Cardiac muscle cell (in vitro differentiated cells and primary cell): ENCODE measurements around the gene PRRX2. TPM values are rescaled to one million over a fixed set of nuclear protein-coding genes. Genes with fewer than 3 reads are reported as not detected.

Source experiments
- DNase-seq, 2 donors: peaks; one replicate each; pipeline versions ENCODE4 v3.0.0 to v3.0.0-alpha.2; 2010 to 2017; ENCODE audit warnings: low read depth in 1 of 2, low spot score in 1 of 2
- H3K27ac ChIP-seq: fragments of 200-600 bp; sonication (generic); 2 replicates; pipeline ENCODE4 v1.5.1; 2016
- H3K27me3 ChIP-seq: fragments of 200-600 bp; sonication (generic); 2 replicates; pipeline ENCODE4 v1.6.0; 2016; ENCODE audit warnings: control low read depth
- H3K36me3 ChIP-seq: fragments of 200-600 bp; sonication (generic); 2 replicates; pipeline ENCODE4 v1.5.1; 2016; ENCODE audit warnings: control low read depth
- H3K4me1 ChIP-seq: fragments of 200-600 bp; sonication (generic); 2 replicates; pipeline ENCODE4 v1.8.1; 2017; ENCODE audit warnings: low read depth, mild to moderate bottlenecking, mixed run types
- H3K4me3 ChIP-seq: fragments of 200-600 bp; sonication (generic); 2 replicates; pipeline ENCODE4 v1.5.1; 2016; ENCODE audit warnings: mild to moderate bottlenecking
- H3K9me3 ChIP-seq: fragments of 200-600 bp; sonication (generic); 2 replicates; pipeline ENCODE4 v1.5.1; 2017; ENCODE audit warnings: low read depth, mild to moderate bottlenecking, control low read depth
- CTCF ChIP-seq: IDR thresholded peaks from 2 replicates; pipeline ENCODE4 v1.5.1; 2012; ENCODE audit warnings: low read depth, mild to moderate bottlenecking, low read length
- polyA plus RNA-seq: library from polyadenylated mRNA; unstranded; fragments of >200 nt; fragmentation: Nextera tagmentation; extraction: Ambion mirVana; gene quantifications from 2 replicates; pipeline ENCODE4 v1.2.1, GENCODE V29; 2016
- total RNA-seq: library from RNA; depleted of rRNA; stranded (reverse); fragments of >200 nt; gene quantifications from 2 replicates; pipeline ENCODE4 v1.2.3, GENCODE V29; 2016

Gene PRRX2
- total and polyA plus RNA-seq, 2 experiments from 2014 or later = 3.0 to 10.2 TPM

- Histone ChIP-seq H3K9me3 (no peaks in the 10 kb centered on the region), H3K4me1 (no peaks in the 10 kb centered on the region), H3K27me3 (no peaks in the 10 kb centered on the region), H3K4me3 (no peak overlapping the region), H3K36me3 (no peaks in the 10 kb centered on the region), H3K27ac (no peak overlapping the region)
- TF ChIP-seq CTCF = no peak
- DNase-seq = no peak
These were observed 105.3 kb downstream of the PRRX2 start for GRCh38 chr9:129770741-129771140.

Other genes with a start within 250 kb of the PRRX2 start
- 1.8 and 2.5 TPM in 2 replicates for gene C9orf50, start 44.5 kb upstream of the PRRX2 start, total RNA-seq
- gene C9orf50, start 44.5 kb upstream of the PRRX2 start, polyA plus RNA-seq = 2.9 and 4.3 TPM in 2 replicates
- 35.2 and 36.1 TPM in 2 replicates for gene NTMT1, start 39.5 kb upstream of the PRRX2 start, total RNA-seq
- gene NTMT1, start 39.5 kb upstream of the PRRX2 start, polyA plus RNA-seq = 77.6 and 86.0 TPM in 2 replicates
- gene ASB6, start 23.5 kb upstream of the PRRX2 start, total RNA-seq = 23.9 and 24.0 TPM in 2 replicates
- gene ASB6, start 23.5 kb upstream of the PRRX2 start, polyA plus RNA-seq = 15.0 and 25.2 TPM in 2 replicates
- 1.4 and 1.9 TPM in 2 replicates for gene PTGES, start 87.4 kb downstream of the PRRX2 start, total RNA-seq
- 3.0 and 4.6 TPM in 2 replicates for gene PTGES, start 87.4 kb downstream of the PRRX2 start, polyA plus RNA-seq
- gene TOR1B, start 137.5 kb downstream of the PRRX2 start, total RNA-seq = 15.5 and 18.0 TPM in 2 replicates
- gene TOR1B, start 137.5 kb downstream of the PRRX2 start, polyA plus RNA-seq = 12.7 and 16.4 TPM in 2 replicates
- 28.2 and 39.4 TPM in 2 replicates for gene TOR1A, start 158.5 kb downstream of the PRRX2 start, total RNA-seq
- gene TOR1A, start 158.5 kb downstream of the PRRX2 start, polyA plus RNA-seq = 33.5 and 35.2 TPM in 2 replicates
- gene C9orf78, start 169.6 kb downstream of the PRRX2 start, total RNA-seq = 31.1 and 66.5 TPM in 2 replicates
- 56.5 and 65.5 TPM in 2 replicates for gene C9orf78, start 169.6 kb downstream of the PRRX2 start, polyA plus RNA-seq
- gene USP20, start 169.8 kb downstream of the PRRX2 start, total RNA-seq = 36.7 and 47.3 TPM in 2 replicates
- 32.7 and 43.4 TPM in 2 replicates for gene USP20, start 169.8 kb downstream of the PRRX2 start, polyA plus RNA-seq